HepG2 (cell line): ENCODE measurements around the gene DUSP9. TPM values are rescaled to one million over a fixed set of nuclear protein-coding genes. Genes with fewer than 3 reads are reported as not detected.

ENCODE experiments used
- ATAC-seq: fragments of 200-7000 bp; cut with Tn5 transposase; 3 replicates; pipeline ENCODE4 v1.9.1; 2020; ENCODE audit warnings: mild to moderate bottlenecking, moderate library complexity
- BruUV-seq: library from RNA; stranded (reverse); fragments of 400-500 nt; replicated peaks from 2 replicates; lab custom pipeline; 2021; lab: Mats Ljungman, UMichigan
- CTCF ChIA-PET: fragments of 300-600 bp; formaldehyde crosslinking; extraction: SDS; loops from one replicate; lab custom pipeline; 2021; ENCODE audit warnings: low total read pairs, inconsistent platforms, low intra/inter-chr PET ratio; lab: Yijun Ruan, JAX
- POLR2A ChIA-PET: fragments of 350-600 bp; sonication (Branson Sonifier 250); formaldehyde crosslinking; loops from one replicate; lab custom pipeline; 2020; ENCODE audit warnings: antibody characterized with exemption, inconsistent platforms; lab: Yijun Ruan, JAX
- DNase-seq: peaks from one replicate; pipeline ENCODE4 v3.0.0-alpha.2; 2015; ENCODE audit warnings: low spot score
- FAIRE-seq: peaks from 3 replicates; lab custom pipeline; 2011; peaks lifted over from hg19 to GRCh38; lab: Jason Lieb, UNC
- H2AFZ ChIP-seq: one replicate; pipeline ENCODE4 v1.6.1; 2011; ENCODE audit warnings: low read length, inconsistent platforms
- H3K27ac ChIP-seq: fragments of 300-600 bp; 3 replicates; pipeline ENCODE4 v1.8.0; 2011; ENCODE audit warnings: mixed run types, mild to moderate bottlenecking, mixed read lengths, low read length, inconsistent platforms; ENCODE audit not compliant: insufficient read depth; ENCODE audit errors: extremely low read length
- H3K27me3 ChIP-seq, 2 experiments: fragments of 200-600 bp in 1 of 2; 2 replicates in 1 of 2; 3 replicates in 1 of 2; pipeline versions ENCODE4 v1.6.0 to v1.8.0; 2011; ENCODE audit warnings: low read length in 2 of 2, mild to moderate bottlenecking in 2 of 2, moderate library complexity in 2 of 2, inconsistent platforms in 1 of 2; ENCODE audit not compliant: insufficient read depth in 2 of 2, control insufficient read depth in 1 of 2
- H3K36me3 ChIP-seq, 2 experiments: fragments of 200-600 bp in 1 of 2; replicated peaks in 1 of 2; 2 replicates in 1 of 2; 3 replicates in 1 of 2; pipeline versions ENCODE4 v1.5.1 to v1.8.0; 2011; ENCODE audit warnings: low read length in 2 of 2, inconsistent platforms in 1 of 2; ENCODE audit not compliant: insufficient read depth in 2 of 2, control insufficient read depth in 1 of 2
- H3K4me1 ChIP-seq: 2 replicates; pipeline ENCODE4 v1.5.1; 2012; ENCODE audit warnings: low read length, inconsistent platforms; ENCODE audit not compliant: insufficient read depth
- H3K4me2 ChIP-seq: 2 replicates; pipeline ENCODE4 v1.6.0; 2011; ENCODE audit warnings: low read depth, low read length, inconsistent platforms
- H3K4me3 ChIP-seq, 3 experiments: fragments of 200-600 bp in 1 of 3; sonication (generic), shearing (Covaris generic) in 1 of 3; replicated peaks in 1 of 3; 2 replicates each; pipeline ENCODE4 v1.5.1; 2011 to 2016; ENCODE audit warnings: low read length in 3 of 3, inconsistent platforms in 2 of 3, low read depth in 2 of 3, mild to moderate bottlenecking in 2 of 3, control low read depth in 1 of 3, mixed read lengths in 1 of 3; ENCODE audit not compliant: insufficient read depth in 1 of 3
- H3K79me2 ChIP-seq: one replicate; pipeline ENCODE4 v1.6.1; 2011; ENCODE audit warnings: low read length, inconsistent platforms; ENCODE audit not compliant: insufficient read depth
- H3K9ac ChIP-seq: 2 replicates; pipeline ENCODE4 v1.6.0; 2011; ENCODE audit warnings: mild to moderate bottlenecking, low read depth, low read length, inconsistent platforms; ENCODE audit not compliant: insufficient read depth
- H3K9me3 ChIP-seq: 2 replicates; pipeline ENCODE4 v1.5.1; 2012; ENCODE audit warnings: mild to moderate bottlenecking, low read length
- H4K20me1 ChIP-seq: 2 replicates; pipeline ENCODE4 v1.6.0; 2011; ENCODE audit warnings: inconsistent platforms, mild to moderate bottlenecking, low read length, moderate library complexity; ENCODE audit not compliant: insufficient read depth
- ARID2 ChIP-seq: sonication (generic); formaldehyde crosslinking; IDR thresholded peaks from 2 replicates; pipeline ENCODE4 v1.8.1; 2022; ENCODE audit warnings: mild to moderate bottlenecking, missing genetic modification reagents, borderline replicate concordance
- CENPX ChIP-seq: sonication (generic); formaldehyde crosslinking; IDR thresholded peaks from 2 replicates; pipeline ENCODE4 v1.9.0; 2021; ENCODE audit warnings: mild to moderate bottlenecking, missing genetic modification reagents, moderate library complexity
- HCFC1 ChIP-seq: fragments of 150-350 bp; IDR thresholded peaks from 2 replicates; pipeline ENCODE4 v1.6.1; 2014; ENCODE audit warnings: low read depth, low read length
- HOXA9 ChIP-seq: sonication (generic); formaldehyde crosslinking; IDR thresholded peaks from 2 replicates; pipeline ENCODE4 v1.8.1; 2022; ENCODE audit warnings: missing genetic modification reagents, mild to moderate bottlenecking, moderate library complexity, borderline replicate concordance
- NBN ChIP-seq: fragments of 450-650 bp; conservative IDR thresholded peaks from 2 replicates; pipeline ENCODE4 v1.6.1; 2017
- NFIB ChIP-seq: sonication (generic); formaldehyde crosslinking; IDR thresholded peaks from 2 replicates; pipeline ENCODE4 v1.9.0; 2021; ENCODE audit warnings: missing genetic modification reagents, mild to moderate bottlenecking, borderline replicate concordance
- POLR2G ChIP-seq: fragments of 200-400 bp; formaldehyde crosslinking; IDR thresholded peaks from 2 replicates; pipeline ENCODE4 v1.6.1; 2018; ENCODE audit warnings: mild to moderate bottlenecking, low read depth, low read length, moderate library complexity
- SIN3B ChIP-seq: fragments of 150-350 bp; IDR thresholded peaks from 2 replicates; pipeline ENCODE4 v1.6.1; 2014; ENCODE audit warnings: low read length
- SNRNP70 ChIP-seq: fragments of 200-400 bp; formaldehyde crosslinking; IDR thresholded peaks from 2 replicates; pipeline ENCODE4 v1.6.1; 2017; ENCODE audit warnings: mild to moderate bottlenecking, low read depth, low read length, moderate library complexity
- STAT5B ChIP-seq: sonication (generic); formaldehyde crosslinking; IDR thresholded peaks from 2 replicates; pipeline ENCODE4 v1.4.0; 2020; ENCODE audit warnings: missing genetic modification reagents
- TAF15 ChIP-seq: fragments of 200-400 bp; formaldehyde crosslinking; IDR thresholded peaks from one replicate; pipeline ENCODE4 v1.6.1; 2018; ENCODE audit warnings: mild to moderate bottlenecking, low read depth, low read length; ENCODE audit not compliant: poor library complexity, severe bottlenecking
- TARDBP ChIP-seq: sonication (generic); formaldehyde crosslinking; IDR thresholded peaks from 2 replicates; pipeline ENCODE4 v1.8.0; 2022; ENCODE audit warnings: mild to moderate bottlenecking, missing genetic modification reagents
- ZBTB38 ChIP-seq: sonication (generic); formaldehyde crosslinking; IDR thresholded peaks from 2 replicates; pipeline ENCODE4 v1.5.1; 2020; ENCODE audit warnings: mild to moderate bottlenecking, missing genetic modification reagents
- ZFX ChIP-seq: sonication (generic); formaldehyde crosslinking; IDR thresholded peaks from 2 replicates; pipeline ENCODE4 v1.4.0; 2020; ENCODE audit warnings: mild to moderate bottlenecking, low read depth, missing genetic modification reagents, moderate library complexity
- ZNF17 ChIP-seq: sonication (generic); formaldehyde crosslinking; IDR thresholded peaks from 2 replicates; pipeline ENCODE4 v1.5.0; 2020; ENCODE audit warnings: mild to moderate bottlenecking, missing genetic modification reagents
- ZNF296 ChIP-seq: sonication (generic); formaldehyde crosslinking; conservative IDR thresholded peaks from 2 replicates; pipeline ENCODE4 v1.5.0; 2020; ENCODE audit warnings: mild to moderate bottlenecking, missing genetic modification reagents
- ZNF430 ChIP-seq: sonication (generic); formaldehyde crosslinking; IDR thresholded peaks from 2 replicates; pipeline ENCODE4 v1.9.0; 2021; ENCODE audit warnings: mild to moderate bottlenecking, missing genetic modification reagents
- ZNF577 ChIP-seq: sonication (generic); formaldehyde crosslinking; IDR thresholded peaks from 2 replicates; pipeline ENCODE4 v1.4.0; 2020; ENCODE audit warnings: mild to moderate bottlenecking, low read depth, missing genetic modification reagents, borderline replicate concordance
- ZNF816 ChIP-seq: sonication (generic); formaldehyde crosslinking; IDR thresholded peaks from 2 replicates; pipeline ENCODE4 v1.8.0; 2022; ENCODE audit warnings: missing genetic modification reagents, mild to moderate bottlenecking, borderline replicate concordance
- WGBS: methylation state at CpG from one replicate; pipeline ENCODE4 v1.1.6; 2017; ENCODE audit warnings: low lambda C conversion rate; 5-methylcytosine and 5-hydroxymethylcytosine counted together
- in situ Hi-C: cut with HindIII; loops from 2 replicates; pipeline ENCODE4 v1.10.0; 2017; ENCODE audit warnings: low pct_unique_long_range_greater_than_20kb; ENCODE audit not compliant: extremely low pct_ligation_motif_present
- intact Hi-C: fragments of 100-400 bp; cut with micrococcal nuclease; formaldehyde crosslinking; loops from one replicate; pipeline ENCODE4 v1.10.0; 2022; ENCODE audit not compliant: unreplicated experiment
- polyA plus RNA-seq, 8 experiments: library from polyadenylated mRNA; depleted of rRNA in 3 of 8; stranded (reverse) in 7 of 8; unstranded in 1 of 8; fragments of >200 nt; fragmentation: Illumina TruSeq in 4 of 8; extraction: Trizol in 4 of 8; gene quantifications; 2 replicates each; pipeline versions ENCODE4 v1.2.1 to v1.2.3, GENCODE V29; 2011 to 2016; ENCODE audit warnings: low read depth in 4 of 8, missing spikeins in 1 of 8, mixed read lengths in 1 of 8; ENCODE audit not compliant: insufficient read depth in 1 of 8
- total RNA-seq, 5 experiments: library from RNA; depleted of rRNA; stranded (reverse); fragments of >200 nt; fragmentation: Illumina TruSeq; extraction: Trizol; gene quantifications; 2 replicates each; pipeline ENCODE4 v1.2.3, GENCODE V29; 2016; ENCODE audit warnings: low read depth in 1 of 5

The DUSP9 gene
- total and polyA plus RNA-seq, 2 of the 13 experiments (the other 11 are each of a cell fraction or from before 2014, with no cell fraction given), result 235 to 435 TPM

- no CpG with 5 or more reads among the region's 7 CpGs for WGBS
- Histone ChIP-seq H3K9me3 (no peaks in the 10 kb centered on the region), H3K27me3 (no peaks in the 10 kb centered on the region; a peak in 1 of 5 replicates), H3K79me2 (peaks cover 9% of the 10 kb centered on the region), H3K4me1 (peaks cover 30% of the 10 kb centered on the region), H3K27ac (no peak overlapping the region), H3K4me2 (no peak overlapping the region), H3K9ac (no peak overlapping the region), H2AFZ (no peak overlapping the region), H3K4me3 (no peak overlapping the region), H3K36me3 (no peaks in the 10 kb centered on the region), H4K20me1 (no peaks in the 10 kb centered on the region)
- intact Hi-C loops, result no loop called here
- no peak for TF ChIP-seq NFIB (CRISPR knock-in tag)
- TF ChIP-seq TAF15, result no peak
- TF ChIP-seq SIN3B, result no peak
- no peak for TF ChIP-seq NBN
- TF ChIP-seq ZFX (CRISPR knock-in tag), result no peak
- no peak for TF ChIP-seq ZNF296 (CRISPR knock-in tag)
- no peak for TF ChIP-seq ZNF17 (CRISPR knock-in tag)
- TF ChIP-seq HOXA9 (CRISPR knock-in tag), result no peak
- TF ChIP-seq ZNF430 (CRISPR knock-in tag), result no peak
- TF ChIP-seq CENPX, result no peak
- TF ChIP-seq ARID2 (CRISPR knock-in tag), result no peak
- no peak for TF ChIP-seq HCFC1
- no peak for TF ChIP-seq TARDBP (CRISPR knock-in tag)
- no peak for TF ChIP-seq STAT5B
- no peak for TF ChIP-seq ZNF577
- no peak for TF ChIP-seq SNRNP70
- no peak for TF ChIP-seq ZBTB38 (CRISPR knock-in tag)
- TF ChIP-seq ZNF816, result no peak
- no peak for TF ChIP-seq POLR2G
- in situ Hi-C loops, result no loop called here
- DNase-seq, result no peak
- BruUV-seq, result no TSS peak
- FAIRE-seq, result no peak
- no peak for ATAC-seq
- POLR2A ChIA-PET, result interaction anchor here (1.9 kb wide), 1 partner anchor 25 kb away, joined by 6 read pairs; no protein-coding TSS in a partner anchor
- CTCF ChIA-PET, result no interaction called here
Measured at GRCh38 chrX:153600921-153601320, 46.1 kb upstream of the DUSP9 start.
